KBM-7 (cell line): Measurements from ENCODE around the gene OTUB2.
"Not testable (repeated sequence)": the region's sequence is repeated elsewhere in the genome, so short reads cannot be mapped to it uniquely, and the experiment has no call there.

Experiments
- DNase-seq: peaks from one replicate; pipeline ENCODE4 v3.0.0-alpha.2; 2015
- in situ Hi-C: fragments of 300-500 bp; cut with MboI; formaldehyde crosslinking; loops from 2 replicates; pipeline ENCODE4 v1.14.3; 2020; ENCODE audit warnings: low sequenced_read_pairs, low pct_unique_long_range_greater_than_20kb, mixed read lengths

OTUB2 gene

DNA sequence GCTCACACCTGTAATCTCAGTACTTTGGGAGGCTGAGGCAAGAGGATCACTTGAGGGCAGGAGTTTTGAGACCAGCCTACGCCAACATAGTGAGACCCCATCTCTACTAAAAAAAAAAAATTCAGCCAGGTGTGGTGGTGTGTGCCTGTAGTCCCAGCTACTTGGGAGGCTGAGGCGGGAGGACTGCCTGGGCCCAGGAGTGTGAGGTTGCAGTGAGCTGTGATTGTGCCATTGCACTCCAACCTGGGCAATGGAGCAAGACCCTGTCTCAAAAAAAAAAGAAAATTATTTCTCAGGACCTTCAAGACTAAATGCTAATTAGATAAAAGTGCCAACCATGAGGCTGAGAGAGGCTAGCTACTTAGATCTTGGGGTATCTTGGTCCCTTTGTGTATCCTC, 23.5 kb downstream of the OTUB2 start:
- in situ Hi-C loops = no loop called here
- DNase-seq = no peak

DNA sequence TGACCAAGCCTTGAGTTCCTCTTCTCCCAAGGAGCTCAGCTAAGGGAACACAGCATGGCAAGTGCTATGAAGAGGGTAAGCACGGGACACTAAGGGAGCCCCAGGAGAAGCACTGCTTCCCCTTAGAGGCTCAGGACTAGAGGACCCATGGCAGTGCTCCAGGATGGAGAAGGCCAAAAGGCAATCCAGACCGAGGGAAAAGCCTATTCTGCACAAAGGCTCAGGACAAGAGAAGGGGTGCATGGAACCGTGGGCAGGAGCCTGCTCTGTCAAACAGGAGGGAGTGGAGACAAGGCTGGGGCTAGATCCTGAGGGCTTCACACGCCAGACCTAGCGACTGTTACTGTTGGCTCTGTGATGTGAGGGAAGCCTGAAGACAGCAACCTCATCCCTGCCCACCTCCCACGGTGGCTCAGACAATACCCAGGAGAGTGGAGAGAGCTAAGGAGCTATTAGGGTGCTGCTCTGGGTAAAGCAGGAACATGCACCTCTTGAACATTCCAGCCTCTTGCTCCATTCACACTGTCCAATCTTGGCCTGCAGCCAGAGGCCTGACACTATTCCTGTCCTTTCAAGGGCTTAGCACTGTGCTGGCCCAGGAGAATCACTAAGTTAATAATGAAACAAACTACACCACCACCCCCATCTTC, 24.2 kb downstream of the OTUB2 start:
- in situ Hi-C loops = no loop called here

DNA sequence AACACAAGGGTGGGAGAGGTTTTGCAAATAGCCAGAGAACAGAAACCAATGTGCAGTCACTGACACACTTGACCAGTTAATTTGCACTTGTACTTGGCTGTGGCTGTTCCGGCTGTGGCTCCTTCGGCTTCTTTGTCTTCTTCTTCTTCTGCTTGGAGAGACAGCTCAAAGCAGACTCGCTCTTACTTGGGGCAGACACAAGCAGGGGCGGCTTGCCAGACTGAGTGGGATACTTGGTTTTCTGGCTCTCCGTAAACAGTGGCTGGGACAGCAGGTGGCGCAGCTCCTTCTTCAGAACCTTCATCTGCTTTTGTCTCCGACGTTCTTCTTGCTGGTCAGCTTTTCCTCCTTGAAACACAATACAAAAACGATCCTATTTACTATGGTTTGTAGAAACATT, 25.0 kb downstream of the OTUB2 start:
- DNase-seq = no peak
- in situ Hi-C loops = no loop called here

More for the DNA sequence above, 24.2 kb downstream of the OTUB2 start:
- DNase-seq = no peak

DNA sequence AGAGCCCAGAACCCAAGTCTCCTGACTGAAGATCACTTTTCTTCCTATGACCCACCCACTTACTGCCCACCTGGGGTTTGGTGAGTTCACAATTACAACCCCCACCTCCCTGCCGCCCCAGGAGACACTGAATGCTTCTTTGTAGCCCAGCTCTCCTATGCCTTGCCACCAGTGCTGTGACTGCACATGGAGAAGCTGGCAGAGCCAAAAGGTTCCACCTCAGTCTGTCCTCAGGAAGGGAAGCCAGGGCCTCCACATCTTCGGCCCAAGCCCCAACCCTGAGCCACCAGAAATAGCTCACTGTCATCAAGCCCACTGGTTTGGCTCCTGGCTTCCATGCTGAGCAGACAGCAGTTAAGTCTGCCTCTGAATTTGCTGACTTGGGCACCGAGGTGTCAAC, 25.6 kb downstream of the OTUB2 start:
- in situ Hi-C loops = no loop called here
- no peak for DNase-seq

DNA sequence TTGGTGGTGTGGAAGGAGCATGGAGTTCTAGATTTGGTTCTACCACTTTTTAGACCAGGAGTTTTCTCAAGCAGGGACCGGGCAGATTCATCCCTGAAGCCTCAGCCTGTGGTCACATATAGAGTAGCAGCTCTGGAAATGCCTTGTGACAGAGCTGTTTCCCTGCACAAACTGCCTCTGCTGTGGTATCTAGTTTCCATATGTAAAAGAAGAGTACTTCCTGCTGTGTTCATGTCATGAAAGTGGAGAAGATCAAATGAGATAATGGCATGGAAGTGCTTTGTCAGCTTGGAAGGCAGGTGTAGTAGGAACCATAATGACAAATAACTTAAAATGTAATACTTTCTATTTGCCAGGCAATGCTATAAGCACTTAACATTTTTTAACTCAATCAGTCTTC, 26.1 kb downstream of the OTUB2 start:
- in situ Hi-C loops = no loop called here
- DNase-seq = no peak

DNA sequence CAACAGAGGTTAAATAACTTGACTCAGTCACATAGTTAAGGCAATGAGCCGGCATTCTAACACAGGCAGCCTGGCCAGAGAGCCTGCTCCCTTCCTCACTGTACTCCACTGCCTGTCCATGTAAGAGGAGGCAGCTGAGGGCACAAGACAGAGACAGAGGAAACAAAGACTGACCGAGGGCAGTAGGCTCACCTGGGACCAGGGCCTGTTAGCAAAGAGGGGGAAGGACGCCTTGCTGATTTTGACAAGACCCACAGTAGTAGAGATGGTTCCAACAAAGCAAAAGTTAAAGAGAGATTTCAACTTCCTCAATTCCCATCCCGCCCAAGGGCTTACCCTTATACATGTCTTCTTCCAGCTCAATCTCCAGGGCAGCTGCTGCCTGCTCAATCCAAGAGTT, 26.5 kb downstream of the OTUB2 start:
- DNase-seq = no peak
- in situ Hi-C loops = no loop called here

DNA sequence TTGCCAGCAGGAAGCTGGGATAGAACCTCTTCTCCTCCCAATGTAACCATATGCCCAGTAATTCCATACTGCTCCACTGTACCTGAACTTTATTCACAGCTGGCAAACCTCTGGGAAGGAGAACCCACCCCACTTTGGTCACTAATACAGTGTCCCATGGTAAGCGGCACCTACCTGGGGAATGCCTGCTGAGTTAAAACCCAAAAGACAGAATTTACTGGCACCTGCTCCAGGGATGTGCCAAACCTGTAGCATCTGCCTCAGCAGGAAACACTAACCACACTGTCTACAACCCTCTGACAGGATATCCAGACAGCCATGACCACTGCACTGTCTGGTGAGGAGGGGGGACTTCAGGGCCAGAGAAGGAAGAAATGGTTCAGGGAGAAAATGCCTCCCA, 28.3 kb downstream of the OTUB2 start:
- in situ Hi-C loops = no loop called here
- DNase-seq = no peak

DNA sequence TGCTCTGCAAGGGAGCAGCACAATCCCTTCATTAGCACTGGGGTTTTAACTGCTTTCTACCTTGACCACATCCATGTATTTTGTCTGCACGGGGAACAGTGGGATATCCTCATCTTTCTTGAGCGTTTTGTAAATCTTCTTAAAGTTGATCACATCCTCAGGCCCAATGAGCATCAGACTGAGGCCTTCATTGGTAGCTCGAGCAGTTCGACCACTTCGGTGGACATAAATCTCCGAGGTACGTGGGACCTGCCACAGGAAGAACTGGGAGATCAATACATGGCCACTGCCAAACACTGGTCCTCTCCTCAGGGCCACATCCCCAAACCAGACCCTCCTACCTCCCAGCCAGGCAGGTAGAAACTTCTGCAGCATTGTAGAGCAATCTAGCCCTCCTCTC, 28.8 kb downstream of the OTUB2 start:
- in situ Hi-C loops = no loop called here
- no peak for DNase-seq

DNA sequence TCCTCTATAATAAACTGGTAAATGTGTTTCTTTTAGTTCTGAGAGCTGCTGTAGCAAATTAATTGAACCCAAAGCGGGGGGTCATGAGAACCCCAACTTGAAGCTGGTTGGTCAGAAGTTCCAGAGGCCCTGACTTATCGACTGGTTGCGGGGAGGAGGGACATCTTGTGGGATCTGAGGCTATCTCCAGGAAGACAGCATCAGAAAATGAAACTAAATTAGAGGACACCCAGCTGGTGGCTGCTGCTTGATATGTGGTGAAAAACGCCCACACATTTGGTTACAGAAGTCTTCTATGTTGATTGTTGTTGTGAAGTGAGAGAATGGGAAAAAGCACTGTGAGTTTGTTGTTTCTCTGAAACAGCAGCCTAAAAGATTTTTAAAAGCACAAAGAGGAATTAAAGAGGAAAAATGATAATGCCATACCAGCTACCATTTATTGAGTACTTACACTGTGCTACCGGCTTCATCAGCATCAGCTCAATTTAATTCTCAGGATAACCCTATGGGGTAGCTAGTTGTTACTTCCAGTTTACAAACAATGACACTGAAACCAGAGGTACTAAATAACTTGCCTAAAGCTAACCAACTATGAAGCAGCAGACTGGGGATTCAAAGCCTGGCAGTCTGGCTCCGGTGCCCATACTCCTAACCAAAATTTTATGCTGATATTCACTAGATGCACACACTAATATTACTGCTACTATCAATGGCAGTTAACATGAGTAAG, 30.6 kb downstream of the OTUB2 start:
- no peak for DNase-seq
- in situ Hi-C loops = no loop called here

DNA sequence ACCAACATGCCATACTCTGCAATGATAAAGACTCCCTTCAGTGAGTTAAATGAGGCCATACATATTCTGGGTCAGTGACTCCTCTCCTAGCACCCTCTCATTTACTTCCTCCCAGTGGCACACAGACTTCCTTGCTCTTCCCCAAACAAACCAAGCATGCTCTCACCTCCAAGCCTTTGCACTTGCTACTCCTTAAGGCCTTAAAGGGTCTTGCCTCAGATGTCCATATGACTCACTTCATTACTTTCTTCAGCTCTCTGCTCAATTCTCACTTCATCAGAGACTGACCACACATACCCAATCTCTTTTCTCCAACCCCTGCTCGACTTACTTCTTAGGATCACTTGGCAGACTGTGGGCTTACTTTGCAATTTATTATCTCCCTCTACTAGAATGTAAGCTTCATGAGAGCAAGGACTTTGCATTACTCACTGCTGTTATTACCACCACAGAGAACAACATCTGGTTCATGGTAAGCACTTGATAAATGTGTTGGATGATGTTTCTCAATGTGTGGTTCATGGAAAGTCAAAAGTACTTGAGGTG, 32.1 kb downstream of the OTUB2 start:
- no peak for DNase-seq
- in situ Hi-C loops = no loop called here

DNA sequence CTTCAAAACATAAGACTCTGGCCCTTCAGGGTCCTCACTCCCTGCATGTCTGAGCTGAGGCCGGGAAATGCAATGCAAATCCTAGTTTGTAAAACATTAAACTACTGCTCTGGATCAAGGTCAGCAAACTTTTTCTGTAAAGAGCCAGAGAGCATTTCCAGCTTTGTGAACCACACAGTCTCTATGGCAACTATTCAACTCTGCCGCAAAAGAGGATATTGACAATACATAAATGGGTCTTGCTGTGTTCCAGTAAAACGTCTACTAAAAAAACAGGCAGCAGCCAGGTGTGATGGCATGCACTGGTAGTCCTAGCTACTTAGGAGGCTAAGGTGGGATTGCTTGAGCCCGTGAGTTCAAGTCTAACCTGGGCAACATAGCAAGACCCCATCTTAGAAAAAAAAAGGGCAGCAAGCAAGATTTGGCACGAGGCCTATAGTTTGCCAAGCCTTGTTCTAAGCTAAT, 32.6 kb downstream of the OTUB2 start:
- in situ Hi-C loops = no loop called here
- DNase-seq = no peak

DNA sequence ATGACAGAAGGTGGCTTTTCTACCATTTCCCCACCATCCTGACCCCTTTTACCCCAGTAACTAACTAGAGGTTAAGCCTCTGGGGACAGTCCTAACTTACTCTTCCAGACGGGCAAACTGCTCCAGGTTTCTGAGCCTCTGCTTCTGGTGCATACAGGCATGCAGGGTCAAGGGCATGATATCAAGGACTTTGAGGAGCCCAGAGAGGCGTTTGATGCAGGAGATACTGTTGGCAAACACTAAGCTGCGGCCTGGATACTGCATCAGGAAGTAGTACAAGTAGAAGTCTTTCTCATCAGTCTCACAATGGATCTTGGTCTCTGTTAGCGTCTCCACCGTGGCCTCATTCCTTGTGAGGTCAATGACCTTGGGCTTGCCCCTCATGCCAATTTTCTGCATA, 33.9 kb downstream of the OTUB2 start:
- in situ Hi-C loops = no loop called here

DNA sequence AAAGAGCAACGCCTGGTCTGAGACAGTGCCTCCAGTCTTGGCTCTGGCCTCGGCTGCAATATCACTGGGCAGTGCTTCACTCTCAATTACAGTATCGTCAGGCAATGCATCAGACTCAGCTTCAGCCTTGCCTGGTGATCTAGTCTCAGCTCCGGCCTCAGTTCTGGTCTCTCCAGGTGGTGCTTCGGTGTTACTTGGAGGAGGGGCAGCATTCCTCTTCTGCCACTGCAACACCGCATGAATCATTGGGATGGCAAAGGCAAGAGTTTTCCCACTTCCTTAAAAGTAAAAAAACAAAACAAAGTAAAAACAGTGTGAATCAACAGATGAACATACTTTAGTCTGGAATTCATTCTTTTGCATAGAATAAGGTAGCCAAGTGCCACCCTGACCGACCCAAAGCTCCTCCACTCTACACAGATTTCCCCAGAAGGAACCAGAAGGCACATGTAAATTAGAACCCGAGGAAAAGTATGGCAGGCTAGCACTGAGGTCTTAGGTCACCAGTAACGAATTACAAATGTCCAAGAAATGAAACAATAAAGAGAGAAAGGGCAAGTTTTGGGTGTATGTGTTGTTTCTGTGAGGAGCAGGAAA, 36.3 kb downstream of the OTUB2 start:
- in situ Hi-C loops = no loop called here
- DNase-seq = no peak

More for the DNA sequence above, 33.9 kb downstream of the OTUB2 start:
- no peak for DNase-seq

DNA sequence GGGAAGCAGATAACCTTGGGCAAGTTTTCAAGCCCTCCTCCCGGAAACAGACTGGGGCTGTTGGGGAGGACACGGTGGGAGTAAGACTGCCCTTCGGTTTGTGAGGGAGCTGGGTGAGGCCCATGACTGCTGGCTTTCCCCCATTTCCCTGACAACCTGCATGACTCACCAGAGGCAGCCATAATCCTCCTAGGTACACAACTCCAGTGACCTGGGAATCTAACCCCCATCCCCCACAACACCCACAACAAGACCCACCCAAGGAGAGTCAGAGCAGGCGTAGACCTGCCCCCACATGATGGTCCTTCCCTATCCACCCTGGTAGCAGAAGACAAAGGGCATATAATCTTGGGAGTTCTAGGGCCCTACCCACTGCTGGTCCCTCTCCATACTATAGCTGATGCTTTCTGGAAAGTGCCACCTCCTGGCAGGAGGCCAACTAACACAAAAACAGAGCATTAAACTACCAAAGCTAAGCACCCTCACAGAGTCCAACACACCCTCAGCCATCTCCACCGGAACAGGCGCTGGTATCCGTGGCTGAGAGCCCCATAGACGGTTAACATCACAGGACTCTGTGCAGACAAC, 40.0 kb downstream of the OTUB2 start:
- in situ Hi-C loops = no loop called here
- no peak for DNase-seq

DNA sequence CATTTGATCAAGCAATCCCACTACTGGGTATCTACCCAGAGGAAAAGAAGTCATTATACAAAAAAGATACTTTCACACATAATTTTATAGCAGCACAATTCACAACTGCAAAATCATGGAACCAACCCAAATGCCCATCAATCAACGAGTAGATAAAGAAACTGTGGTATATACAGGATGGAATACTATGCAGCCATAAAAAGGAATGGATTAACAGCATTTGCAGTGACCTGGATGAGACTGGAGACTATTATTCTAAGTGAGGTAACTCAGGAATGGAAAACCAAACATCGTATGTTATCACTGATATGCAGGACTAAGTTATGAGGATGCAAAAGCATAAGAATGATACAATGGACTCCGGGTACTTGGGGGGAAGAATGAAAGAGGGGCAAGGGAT, 45.9 kb downstream of the OTUB2 start:
- in situ Hi-C loops = not testable (repeated sequence)

DNA sequence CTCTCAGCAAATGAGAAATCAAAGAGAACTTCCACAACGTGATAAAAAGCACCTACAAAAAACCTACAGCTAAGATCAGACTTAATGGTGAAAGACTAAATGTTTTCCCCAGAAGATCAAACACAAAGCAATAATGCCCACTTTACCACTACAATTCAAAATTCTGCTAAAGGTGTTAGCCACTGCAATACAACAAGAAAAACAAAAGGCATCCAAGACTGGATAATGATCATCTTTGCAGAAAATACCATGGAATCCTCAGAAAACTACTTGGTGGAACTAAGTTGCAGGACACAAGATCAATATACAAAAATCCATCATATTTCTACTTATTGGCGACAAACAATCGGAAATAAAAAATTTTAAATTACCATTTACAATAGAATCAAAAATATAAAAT, 48.4 kb downstream of the OTUB2 start:
- in situ Hi-C loops = no loop called here
- DNase-seq = no peak

More for the DNA sequence above, 45.9 kb downstream of the OTUB2 start:
- DNase-seq = not testable (repeated sequence)

DNA sequence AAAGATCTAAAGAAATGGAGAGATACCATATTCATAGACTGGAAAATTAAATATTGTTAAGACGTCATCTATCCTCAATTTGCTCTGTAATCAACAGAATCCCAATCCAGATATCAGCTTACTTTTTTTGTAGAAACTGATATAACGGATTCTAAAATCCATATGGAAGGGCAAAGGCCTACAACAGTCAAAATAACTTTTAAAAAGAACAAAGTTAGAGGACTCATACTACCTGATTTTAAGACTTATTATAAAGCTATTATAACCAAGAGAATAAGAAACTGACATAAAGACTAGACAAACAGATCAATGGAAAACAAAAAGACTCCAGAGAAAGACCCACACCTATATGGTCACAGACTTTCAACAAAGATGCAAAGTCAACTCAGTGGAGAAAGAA, 48.9 kb downstream of the OTUB2 start:
- no peak for DNase-seq
- in situ Hi-C loops = no loop called here

DNA sequence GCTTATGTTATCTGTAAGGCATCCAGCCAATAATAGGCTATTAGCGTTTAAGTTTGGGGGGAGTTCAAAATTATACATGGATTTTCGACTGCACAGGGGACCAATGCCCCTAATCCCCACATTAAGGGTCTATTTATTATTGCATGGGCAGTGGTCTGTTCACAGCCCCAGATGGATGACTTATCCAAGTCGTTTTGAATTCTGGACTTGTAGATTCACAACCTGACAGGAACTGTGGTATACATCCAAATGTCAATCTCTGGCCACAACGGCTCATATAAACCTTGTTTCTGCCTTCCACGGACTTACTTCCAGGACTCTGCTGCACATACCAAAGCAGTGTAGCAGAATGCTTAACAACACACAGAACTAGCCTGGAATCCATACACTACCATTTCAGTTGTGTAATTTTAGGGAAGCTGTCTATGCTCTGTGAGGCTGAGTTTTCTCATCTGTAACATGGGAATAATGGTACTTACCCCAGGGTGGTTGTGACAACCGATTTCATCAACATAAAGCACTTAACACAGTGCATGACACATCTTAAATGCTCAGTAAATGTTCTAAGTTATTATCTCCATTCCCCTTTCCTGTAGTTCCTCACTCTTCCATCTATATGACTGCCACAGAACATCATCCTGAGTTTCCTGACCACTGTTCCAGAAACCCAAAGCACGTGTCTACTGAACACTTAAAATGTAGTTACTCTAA, 51.1 kb downstream of the OTUB2 start:
- in situ Hi-C loops = no loop called here
- DNase-seq = no peak

DNA sequence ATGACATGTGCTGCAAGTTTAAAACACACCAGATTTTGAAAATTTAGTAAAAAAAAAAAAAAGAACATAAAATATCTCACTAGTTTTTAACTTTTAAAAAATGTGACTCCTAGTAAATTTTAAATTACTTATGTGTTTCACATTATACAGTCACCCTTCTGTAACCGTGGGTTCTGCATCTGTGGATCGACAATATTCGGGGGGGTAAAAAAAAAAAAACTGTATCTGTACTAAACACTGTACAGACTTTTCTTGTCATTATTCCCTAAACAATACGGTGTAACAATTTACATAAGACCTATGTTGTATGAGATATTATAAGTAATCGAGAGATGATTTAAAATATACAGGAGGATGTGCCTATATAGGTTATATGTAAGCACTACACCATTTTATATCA, 51.7 kb downstream of the OTUB2 start:
- DNase-seq = no peak
- in situ Hi-C loops = no loop called here
